Measurements from ENCODE around the gene PLPP4. TPM values are rescaled to one million over a fixed set of nuclear protein-coding genes. Genes with fewer than 3 reads are reported as not detected.

PLPP4 gene
- total and polyA plus RNA-seq, 2 donors: 0.14 to 0.27 TPM

DNA sequence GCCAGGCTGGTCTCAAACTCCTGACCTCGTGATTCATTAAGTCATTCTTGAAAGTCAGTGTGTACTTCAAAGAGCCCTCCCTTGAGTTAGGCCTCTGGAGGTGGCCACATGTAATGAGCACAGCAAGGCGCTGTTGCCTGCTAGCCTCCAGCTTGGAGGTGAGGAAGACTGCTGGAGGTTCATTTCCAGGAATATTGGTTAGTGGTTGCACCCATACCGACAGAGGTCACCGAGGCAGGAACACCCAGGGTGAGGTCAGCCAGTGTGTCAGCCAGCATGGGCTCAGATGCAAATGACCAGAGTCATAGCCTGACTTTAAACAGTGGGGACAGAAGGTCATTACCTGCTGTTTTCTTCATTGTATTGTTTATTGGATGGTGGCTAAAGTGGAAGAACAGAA, 85.0 kb downstream of the PLPP4 start:
- DNase-seq (ENCODE audit: low read depth in 6 of 9, low spot score in 9 of 9): no peak

DNA sequence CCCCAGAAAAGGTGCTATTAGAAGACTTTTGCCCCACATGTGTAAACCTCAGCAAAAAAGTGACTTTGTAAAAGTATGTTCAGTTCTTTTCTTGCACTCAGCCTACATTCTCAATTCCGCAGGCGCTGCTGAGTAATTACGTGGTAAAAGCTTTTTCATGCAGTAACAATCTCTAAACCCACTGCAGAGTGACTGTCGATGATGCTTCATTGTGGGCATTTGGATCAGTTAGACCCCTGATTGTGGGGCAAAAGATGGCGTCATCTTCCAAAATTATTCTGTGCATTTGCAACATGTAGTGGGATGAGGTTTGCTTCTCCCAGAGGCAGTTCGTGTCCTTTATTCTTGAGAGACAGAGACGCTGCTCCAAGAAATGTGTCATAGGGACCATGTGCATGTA, 85.6 kb downstream of the PLPP4 start:
- Histone ChIP-seq H3K4me3 (ENCODE audit: low read length in 2 of 2) (no peak overlapping the region), H3K36me3 (ENCODE audit: control insufficient read depth in 2 of 2, insufficient read depth in 2 of 2, low read length in 1 of 2) (no peaks in the 10 kb centered on the region), H3K27me3 (ENCODE audit: control insufficient read depth in 2 of 2, insufficient read depth in 1 of 2, low read length in 1 of 2) (no peaks in the 10 kb centered on the region), H3K9me3 (ENCODE audit: control insufficient read depth in 2 of 2, insufficient read depth in 1 of 2, low read length in 1 of 2) (no peaks in the 10 kb centered on the region), H3K4me1 (ENCODE audit: control insufficient read depth in 2 of 2, insufficient read depth in 2 of 2, low read length in 2 of 2) (no peaks in the 10 kb centered on the region), H3K27ac (ENCODE audit: low read depth in 1 of 2, low read length in 1 of 2) (no peak overlapping the region)
- 88% methylated on average over 7 of the region's 7 CpGs for WGBS
- DNase-seq (ENCODE audit: low read depth in 6 of 9, low spot score in 9 of 9): no peak

More for the DNA sequence above, 85.0 kb downstream of the PLPP4 start:
- 94% methylated on average over 4 of the region's 4 CpGs for WGBS
- Histone ChIP-seq H3K27ac (ENCODE audit: low read depth in 1 of 2, low read length in 1 of 2) (no peak overlapping the region), H3K36me3 (ENCODE audit: control insufficient read depth in 2 of 2, insufficient read depth in 2 of 2, low read length in 1 of 2) (no peaks in the 10 kb centered on the region), H3K4me3 (ENCODE audit: low read length in 2 of 2) (no peak overlapping the region), H3K27me3 (ENCODE audit: control insufficient read depth in 2 of 2, insufficient read depth in 1 of 2, low read length in 1 of 2) (no peaks in the 10 kb centered on the region), H3K9me3 (ENCODE audit: control insufficient read depth in 2 of 2, insufficient read depth in 1 of 2, low read length in 1 of 2) (no peaks in the 10 kb centered on the region), H3K4me1 (ENCODE audit: control insufficient read depth in 2 of 2, insufficient read depth in 2 of 2, low read length in 2 of 2) (no peaks in the 10 kb centered on the region)

DNA sequence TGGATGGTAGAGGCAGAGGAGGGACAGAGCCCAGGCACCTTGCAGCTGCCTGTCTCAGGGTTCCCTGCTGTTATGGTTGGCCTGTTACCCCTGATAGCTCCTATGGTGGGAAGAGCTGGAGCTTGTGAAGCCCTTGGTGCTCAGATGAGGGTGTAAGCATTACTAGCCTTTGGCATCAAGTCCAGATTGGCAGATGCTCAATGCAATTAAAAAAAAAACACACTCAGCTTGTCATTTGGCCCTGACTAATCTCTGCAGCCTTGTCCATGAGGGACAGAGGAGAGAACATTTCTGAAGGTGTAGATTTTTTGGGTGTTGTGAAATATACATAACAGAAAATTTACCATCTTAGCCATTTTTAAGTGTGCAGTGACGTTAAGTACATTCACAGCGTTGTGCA, 86.3 kb downstream of the PLPP4 start:
- WGBS: 97% methylated on average over 2 of the region's 2 CpGs
- H3K36me3 ChIP-seq (ENCODE audit: control insufficient read depth in 2 of 2, insufficient read depth in 2 of 2, low read length in 1 of 2): no peaks in the 10 kb centered on the region
- H3K27me3 ChIP-seq (ENCODE audit: control insufficient read depth in 2 of 2, insufficient read depth in 1 of 2, low read length in 1 of 2): no peaks in the 10 kb centered on the region
- H3K9me3 ChIP-seq (ENCODE audit: control insufficient read depth in 2 of 2, insufficient read depth in 1 of 2, low read length in 1 of 2): no peaks in the 10 kb centered on the region
- no peak for DNase-seq (ENCODE audit: low read depth in 6 of 9, low spot score in 9 of 9)
- H3K27ac ChIP-seq (ENCODE audit: low read depth in 1 of 2, low read length in 1 of 2): no peak overlapping the region
- H3K4me3 ChIP-seq (ENCODE audit: low read length in 2 of 2): no peak overlapping the region
- H3K4me1 ChIP-seq (ENCODE audit: control insufficient read depth in 2 of 2, insufficient read depth in 2 of 2, low read length in 2 of 2): no peaks in the 10 kb centered on the region

DNA sequence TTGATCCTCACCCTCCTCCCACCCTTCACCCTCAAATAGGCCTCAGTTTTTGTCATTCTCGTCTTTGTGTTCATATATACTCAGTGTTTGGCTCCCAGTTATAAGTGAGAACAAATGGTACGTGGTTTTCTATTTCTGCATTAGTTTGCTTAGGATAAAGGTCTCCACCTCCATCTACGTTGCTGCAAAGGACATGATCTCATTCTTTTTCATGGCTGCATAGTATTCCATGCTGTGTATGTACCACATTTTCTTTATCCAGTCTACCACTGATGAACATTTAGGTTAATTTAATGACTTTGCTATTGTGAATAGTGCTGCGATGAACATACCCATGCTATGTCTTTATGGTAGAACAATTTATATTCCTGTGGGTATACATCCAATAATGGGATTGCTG, 91.2 kb downstream of the PLPP4 start:
- Histone ChIP-seq H3K36me3 (ENCODE audit: control insufficient read depth in 2 of 2, insufficient read depth in 2 of 2, low read length in 1 of 2) (no peaks in the 10 kb centered on the region), H3K4me1 (ENCODE audit: control insufficient read depth in 2 of 2, insufficient read depth in 2 of 2, low read length in 2 of 2) (no peaks in the 10 kb centered on the region), H3K4me3 (ENCODE audit: low read length in 2 of 2) (no peak overlapping the region), H3K27ac (ENCODE audit: low read depth in 1 of 2, low read length in 1 of 2) (no peak overlapping the region), H3K27me3 (ENCODE audit: control insufficient read depth in 2 of 2, insufficient read depth in 1 of 2, low read length in 1 of 2) (no peaks in the 10 kb centered on the region), H3K9me3 (ENCODE audit: control insufficient read depth in 2 of 2, insufficient read depth in 1 of 2, low read length in 1 of 2) (no peaks in the 10 kb centered on the region)
- no peak for DNase-seq (ENCODE audit: low read depth in 6 of 9, low spot score in 9 of 9)
- 94% methylated on average over 4 of the region's 4 CpGs for WGBS

- DNase-seq (ENCODE audit: low read depth in 6 of 9, low spot score in 9 of 9): no peak
- Histone ChIP-seq H3K4me1 (ENCODE audit: control insufficient read depth in 2 of 2, insufficient read depth in 2 of 2, low read length in 2 of 2) (no peaks in the 10 kb centered on the region), H3K36me3 (ENCODE audit: control insufficient read depth in 2 of 2, insufficient read depth in 2 of 2, low read length in 1 of 2) (no peaks in the 10 kb centered on the region), H3K9me3 (ENCODE audit: control insufficient read depth in 2 of 2, insufficient read depth in 1 of 2, low read length in 1 of 2) (no peaks in the 10 kb centered on the region), H3K4me3 (ENCODE audit: low read length in 2 of 2) (no peak overlapping the region), H3K27me3 (ENCODE audit: control insufficient read depth in 2 of 2, insufficient read depth in 1 of 2, low read length in 1 of 2) (no peaks in the 10 kb centered on the region), H3K27ac (ENCODE audit: low read depth in 1 of 2, low read length in 1 of 2) (no peak overlapping the region)
- 89% methylated on average over 2 of the region's 2 CpGs for WGBS
Observed at GRCh38 chr10:120552262-120552661, 95.2 kb downstream of the PLPP4 start.

DNA sequence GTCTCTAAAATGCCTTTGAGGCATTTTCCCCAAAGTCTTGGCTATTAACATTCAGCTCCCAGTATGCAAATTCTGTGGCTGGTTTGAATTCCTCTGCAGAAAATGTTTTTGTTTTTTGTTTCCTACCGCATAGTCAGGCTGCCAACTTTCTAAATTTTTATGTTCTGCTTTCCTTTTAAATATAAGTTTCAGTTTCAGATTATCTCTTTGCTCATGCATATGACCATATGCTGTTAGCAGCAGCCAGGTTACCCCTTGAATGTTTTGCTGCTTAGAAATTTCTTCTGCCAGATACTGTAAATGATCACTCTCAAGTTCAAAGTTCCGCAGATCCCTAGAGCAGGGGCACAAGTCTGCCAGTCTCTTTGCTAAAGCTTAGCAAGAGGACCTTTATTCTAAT, 96.9 kb downstream of the PLPP4 start:
- Histone ChIP-seq H3K9me3 (ENCODE audit: control insufficient read depth in 2 of 2, insufficient read depth in 1 of 2, low read length in 1 of 2) (no peaks in the 10 kb centered on the region), H3K4me1 (ENCODE audit: control insufficient read depth in 2 of 2, insufficient read depth in 2 of 2, low read length in 2 of 2) (no peaks in the 10 kb centered on the region), H3K27ac (ENCODE audit: low read depth in 1 of 2, low read length in 1 of 2) (no peak overlapping the region), H3K4me3 (ENCODE audit: low read length in 2 of 2) (no peak overlapping the region), H3K36me3 (ENCODE audit: control insufficient read depth in 2 of 2, insufficient read depth in 2 of 2, low read length in 1 of 2) (no peaks in the 10 kb centered on the region), H3K27me3 (ENCODE audit: control insufficient read depth in 2 of 2, insufficient read depth in 1 of 2, low read length in 1 of 2) (no peaks in the 10 kb centered on the region)
- WGBS: 93% methylated on average over 2 of the region's 2 CpGs
- DNase-seq (ENCODE audit: low read depth in 6 of 9, low spot score in 9 of 9): no peak

- DNase-seq (ENCODE audit: low read depth in 6 of 9, low spot score in 9 of 9): no peak
- Histone ChIP-seq H3K9me3 (ENCODE audit: control insufficient read depth in 2 of 2, insufficient read depth in 1 of 2, low read length in 1 of 2) (no peaks in the 10 kb centered on the region), H3K27ac (ENCODE audit: low read depth in 1 of 2, low read length in 1 of 2) (no peak overlapping the region), H3K4me3 (ENCODE audit: low read length in 2 of 2) (no peak overlapping the region), H3K36me3 (ENCODE audit: control insufficient read depth in 2 of 2, insufficient read depth in 2 of 2, low read length in 1 of 2) (no peaks in the 10 kb centered on the region), H3K4me1 (ENCODE audit: control insufficient read depth in 2 of 2, insufficient read depth in 2 of 2, low read length in 2 of 2) (no peaks in the 10 kb centered on the region), H3K27me3 (ENCODE audit: control insufficient read depth in 2 of 2, insufficient read depth in 1 of 2, low read length in 1 of 2) (no peaks in the 10 kb centered on the region)
- 87% methylated on average over 4 of the region's 4 CpGs for WGBS
Observed at GRCh38 chr10:120555436-120555835, 98.4 kb downstream of the PLPP4 start.

DNA sequence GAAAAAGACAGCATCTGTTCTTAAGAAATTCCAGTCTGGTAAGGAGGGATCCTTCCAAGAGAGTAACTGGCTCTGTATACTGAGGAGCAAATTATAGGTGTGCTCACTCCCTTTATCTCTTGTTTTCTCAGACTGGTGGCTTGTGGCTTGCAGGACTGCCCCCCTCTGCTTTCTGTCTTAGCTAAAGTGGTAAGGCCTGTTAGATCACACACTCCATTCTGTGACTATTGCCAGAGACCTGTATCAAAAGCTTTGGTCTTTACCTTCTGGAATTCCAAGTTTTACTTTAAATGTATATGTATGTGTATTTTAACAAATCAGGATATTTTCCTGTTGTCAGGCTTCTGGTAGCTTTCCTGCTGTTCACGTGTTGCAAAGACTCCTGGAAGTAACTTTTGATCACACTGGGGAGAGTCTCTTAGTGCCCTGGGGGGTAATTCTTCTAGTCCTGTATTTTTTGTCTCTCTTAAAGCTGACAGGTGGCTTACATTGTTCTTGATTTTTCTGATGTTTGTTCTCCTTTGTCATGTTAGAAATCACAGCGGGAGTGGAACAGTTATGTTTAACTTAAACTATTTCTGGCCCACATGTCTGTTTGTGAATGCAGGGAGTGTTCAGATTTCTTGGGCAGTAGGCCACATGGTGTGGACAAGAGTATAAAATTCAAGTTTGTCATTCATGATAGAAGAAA, 99.0 kb downstream of the PLPP4 start:
- DNase-seq (ENCODE audit: low read depth in 6 of 9, low spot score in 9 of 9): no peak
- WGBS: 80% methylated on average over 2 of the region's 2 CpGs
- Histone ChIP-seq H3K27me3 (ENCODE audit: control insufficient read depth in 2 of 2, insufficient read depth in 1 of 2, low read length in 1 of 2) (no peaks in the 10 kb centered on the region), H3K27ac (ENCODE audit: low read depth in 1 of 2, low read length in 1 of 2) (no peak overlapping the region), H3K4me1 (ENCODE audit: control insufficient read depth in 2 of 2, insufficient read depth in 2 of 2, low read length in 2 of 2) (no peaks in the 10 kb centered on the region), H3K9me3 (ENCODE audit: control insufficient read depth in 2 of 2, insufficient read depth in 1 of 2, low read length in 1 of 2) (no peaks in the 10 kb centered on the region), H3K36me3 (ENCODE audit: control insufficient read depth in 2 of 2, insufficient read depth in 2 of 2, low read length in 1 of 2) (no peaks in the 10 kb centered on the region), H3K4me3 (ENCODE audit: low read length in 2 of 2) (no peak overlapping the region)

GRCh38 chr10:120557311-120557710, 100.3 kb downstream of the PLPP4 start:
- H3K36me3 ChIP-seq (ENCODE audit: control insufficient read depth in 2 of 2, insufficient read depth in 2 of 2, low read length in 1 of 2): no peaks in the 10 kb centered on the region
- no peaks in the 10 kb centered on the region for H3K9me3 ChIP-seq (ENCODE audit: control insufficient read depth in 2 of 2, insufficient read depth in 1 of 2, low read length in 1 of 2)
- no peaks in the 10 kb centered on the region for H3K4me1 ChIP-seq (ENCODE audit: control insufficient read depth in 2 of 2, insufficient read depth in 2 of 2, low read length in 2 of 2)
- no peaks in the 10 kb centered on the region for H3K27me3 ChIP-seq (ENCODE audit: control insufficient read depth in 2 of 2, insufficient read depth in 1 of 2, low read length in 1 of 2)
- H3K4me3 ChIP-seq (ENCODE audit: low read length in 2 of 2): no peak overlapping the region
- DNase-seq (ENCODE audit: low read depth in 6 of 9, low spot score in 9 of 9): no peak
- H3K27ac ChIP-seq (ENCODE audit: low read depth in 1 of 2, low read length in 1 of 2): no peak overlapping the region
- 88% methylated on average over 4 of the region's 4 CpGs for WGBS
